HG03342 (cell line): ENCODE measurements around the gene NEURL4.
A peak's percentile ranks its signal among the peaks of the same experiment; 100 is the strongest.

Experiments
- ATAC-seq: cut with Tn5 transposase; IDR thresholded peaks from one replicate; pipeline ENCODE4 v1.9.1; 2021; ENCODE audit warnings: mild to moderate bottlenecking, moderate library complexity; ENCODE audit not compliant: unreplicated experiment

The NEURL4 gene

GRCh38 chr17:7306911-7307685 is 22.0 kb downstream of the NEURL4 start, which contains the start of gene EIF5A:
EIF5A (plus strand) TSS chr17:7307628; CDS start chr17:7309636, 2,008 bp downstream.
- ATAC-seq, result peak; percentile 69

GRCh38 chr17:7304179-7304578 is 25.0 kb downstream of the NEURL4 start:
- ATAC-seq, result no peak

GRCh38 chr17:7296189-7296861 is 32.8 kb downstream of the NEURL4 start:
- ATAC-seq, result no peak

- no peak for ATAC-seq
These were observed 33.6 kb downstream of the NEURL4 start for GRCh38 chr17:7295230-7296180.

GRCh38 chr17:7294614-7295153 is 34.5 kb downstream of the NEURL4 start, which contains the start of gene YBX2:
YBX2 (minus strand) TSS chr17:7294639; CDS start chr17:7294500, 139 bp downstream.
- no peak for ATAC-seq

- no peak for ATAC-seq
These were observed 35.1 kb downstream of the NEURL4 start for GRCh38 chr17:7293816-7294613.

GRCh38 chr17:7293159-7293558 is 36.0 kb downstream of the NEURL4 start:
- no peak for ATAC-seq

GRCh38 chr17:7292729-7293128 is 36.4 kb downstream of the NEURL4 start:
- no peak for ATAC-seq

- no peak for ATAC-seq
These were observed 36.9 kb downstream of the NEURL4 start for GRCh38 chr17:7292194-7292593.

- no peak for ATAC-seq
These were observed 38.5 kb downstream of the NEURL4 start for GRCh38 chr17:7290685-7291084.

- no peak for ATAC-seq
These were observed 39.0 kb downstream of the NEURL4 start for GRCh38 chr17:7290166-7290565.

GRCh38 chr17:7289256-7290032 is 39.7 kb downstream of the NEURL4 start:
- no peak for ATAC-seq

- no peak for ATAC-seq
These were observed 43.5 kb downstream of the NEURL4 start for GRCh38 chr17:7285679-7286078.

GRCh38 chr17:7284911-7285310 is 44.2 kb downstream of the NEURL4 start:
- ATAC-seq, result no peak

- no peak for ATAC-seq
These were observed 45.5 kb downstream of the NEURL4 start for GRCh38 chr17:7283471-7284216.

- ATAC-seq, result no peak
These were observed 46.3 kb downstream of the NEURL4 start for GRCh38 chr17:7282752-7283321.

GRCh38 chr17:7281953-7282751 is 47.0 kb downstream of the NEURL4 start:
- no peak for ATAC-seq
